Measurements from ENCODE around the gene MOB3A.

MOB3A gene

DNA sequence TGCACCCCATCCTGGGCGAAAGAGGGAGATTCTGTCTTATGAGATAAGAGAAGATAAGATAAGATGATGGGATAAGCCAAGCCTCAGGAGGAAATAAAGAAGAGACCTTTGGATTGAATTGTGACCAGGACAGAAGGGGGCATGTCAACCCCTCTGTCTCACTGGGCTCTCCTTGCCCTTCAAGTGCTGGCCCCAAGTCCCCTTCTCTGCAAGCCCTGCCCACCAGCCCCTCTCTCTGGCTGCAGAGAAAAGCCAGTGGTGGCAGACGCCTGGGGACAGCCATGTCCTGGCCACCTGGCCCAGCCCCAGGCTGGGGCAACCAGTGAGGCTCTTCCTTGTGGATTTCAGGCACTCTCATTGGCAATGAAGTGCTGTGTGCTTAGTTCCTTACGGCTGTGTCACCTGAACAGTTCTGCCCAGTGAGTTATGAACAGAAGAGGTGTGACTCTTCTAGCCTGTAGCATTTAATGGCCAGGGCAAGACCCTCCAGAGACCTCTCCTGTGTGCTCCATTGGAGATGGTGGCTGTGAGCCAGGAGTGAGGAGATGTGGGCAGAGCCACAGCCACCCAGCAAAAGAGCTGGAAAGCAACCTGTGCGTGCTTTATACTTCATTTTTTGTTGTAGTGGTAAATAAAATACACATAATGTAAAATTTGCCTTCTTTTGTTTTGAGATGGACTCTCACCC lies 74.5 kb downstream of the MOB3A start:
- DNase-seq, result no peak

All from activated naive CD4-positive, alpha-beta T cell treated with Interleukin-2 at 50 U/mL for 16 hours (primary cell).